ENCODE data around the gene AIG1.

The AIG1 gene

GRCh38 chr6:143193571-143194094 lies 132.9 kb downstream of the AIG1 start:
- Histone ChIP-seq H3K36me3 (replicated peaks) (no peaks in the 10 kb centered on the region), H3K4me3 (ENCODE audit: low read depth, low read length) (no peak overlapping the region), H3K27me3 (replicated peaks) (no peaks in the 10 kb centered on the region), H3K27ac (no peak overlapping the region)
- no peak for TF ChIP-seq CTCF (IDR thresholded peaks at IDR 0.05; ENCODE audit: low read depth, low read length, missing control alignments)
- DNase-seq: no peak
- in situ Hi-C loops (cut with HindIII; ENCODE audit: low pct_ligation_motif_present, low sequenced_read_pairs): no loop called here

- TF ChIP-seq CTCF (IDR thresholded peaks at IDR 0.05; ENCODE audit: low read depth, low read length, missing control alignments): no peak
- no peak overlapping the region for H3K27ac ChIP-seq
- no peak for DNase-seq
These were observed 133.5 kb downstream of the AIG1 start for GRCh38 chr6:143194095-143194589.

DNA sequence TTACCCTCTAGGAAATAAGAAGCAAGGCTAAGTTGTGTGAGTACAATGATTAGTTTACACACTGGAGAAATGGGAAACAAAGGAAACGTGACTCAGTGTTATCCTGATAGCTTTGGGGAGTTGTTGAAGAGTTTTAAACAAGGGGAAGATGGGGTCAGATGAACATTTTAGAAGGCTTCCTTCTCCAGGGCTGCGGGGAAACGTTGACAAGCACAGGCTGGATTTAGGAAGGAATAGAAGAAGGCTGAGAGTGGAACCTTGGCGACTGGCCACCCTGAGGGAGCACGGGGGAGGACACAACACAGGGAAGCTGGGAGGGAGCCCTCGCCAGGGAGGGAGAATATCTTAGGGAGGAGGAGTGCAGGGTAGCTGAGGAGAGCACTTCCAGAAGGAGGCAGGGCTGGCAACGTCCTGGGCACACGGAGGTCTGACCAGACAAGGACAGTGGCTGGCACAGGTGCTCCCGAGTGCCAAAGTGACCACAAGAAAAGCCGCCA lies 134.7 kb downstream of the AIG1 start:
- TF ChIP-seq CTCF (IDR thresholded peaks at IDR 0.05; ENCODE audit: low read depth, low read length, missing control alignments): no peak
- DNase-seq: no peak
- Histone ChIP-seq H3K27ac (no peak overlapping the region), H3K4me3 (ENCODE audit: low read depth, low read length) (no peak overlapping the region), H3K36me3 (replicated peaks) (no peaks in the 10 kb centered on the region), H3K27me3 (replicated peaks) (no peaks in the 10 kb centered on the region)
- in situ Hi-C loops (cut with HindIII; ENCODE audit: low pct_ligation_motif_present, low sequenced_read_pairs): no loop called here

More at GRCh38 chr6:143194095-143194589, 133.5 kb downstream of the AIG1 start:
- Histone ChIP-seq H3K27me3 (replicated peaks) (no peaks in the 10 kb centered on the region), H3K36me3 (replicated peaks) (no peaks in the 10 kb centered on the region), H3K4me3 (ENCODE audit: low read depth, low read length) (no peak overlapping the region)
- in situ Hi-C loops (cut with HindIII; ENCODE audit: low pct_ligation_motif_present, low sequenced_read_pairs): no loop called here

GRCh38 chr6:143196525-143197225 lies 136.0 kb downstream of the AIG1 start:
- in situ Hi-C loops (cut with HindIII; ENCODE audit: low pct_ligation_motif_present, low sequenced_read_pairs): no loop called here
- H3K27ac ChIP-seq: no peak overlapping the region
- peak; percentile 12 for DNase-seq

DNA sequence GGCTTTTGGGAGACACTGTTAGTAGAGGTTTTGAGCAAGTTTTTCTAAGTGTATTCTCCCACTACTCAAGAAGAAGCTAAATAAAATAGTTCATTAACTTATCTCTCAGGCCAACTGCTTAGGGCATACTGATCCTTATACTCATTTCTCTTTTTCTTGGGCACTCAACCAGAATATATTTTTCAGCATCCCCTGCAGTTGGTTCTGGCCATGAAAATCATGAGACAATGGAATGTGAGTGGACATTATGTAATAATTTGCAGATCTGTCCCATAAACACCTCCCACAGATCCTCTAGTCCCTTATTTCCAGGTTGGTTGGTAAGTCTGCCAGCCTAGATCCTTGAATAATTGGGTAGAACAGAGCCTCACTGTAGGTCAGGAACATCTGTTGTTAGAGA lies 136.7 kb downstream of the AIG1 start:
- Histone ChIP-seq H3K4me3 (ENCODE audit: low read depth, low read length) (no peak overlapping the region), H3K27me3 (replicated peaks) (no peaks in the 10 kb centered on the region), H3K27ac (no peak overlapping the region), H3K36me3 (replicated peaks) (no peaks in the 10 kb centered on the region)
- in situ Hi-C loops (cut with HindIII; ENCODE audit: low pct_ligation_motif_present, low sequenced_read_pairs): no loop called here
- DNase-seq: no peak
- TF ChIP-seq CTCF (IDR thresholded peaks at IDR 0.05; ENCODE audit: low read depth, low read length, missing control alignments): no peak

More at GRCh38 chr6:143196525-143197225, 136.0 kb downstream of the AIG1 start:
- H3K27me3 ChIP-seq (replicated peaks): no peaks in the 10 kb centered on the region
- TF ChIP-seq CTCF (IDR thresholded peaks at IDR 0.05; ENCODE audit: low read depth, low read length, missing control alignments): no peak
- H3K4me3 ChIP-seq (ENCODE audit: low read depth, low read length): no peak overlapping the region
- no peaks in the 10 kb centered on the region for H3K36me3 ChIP-seq (replicated peaks)

Data from brain microvascular endothelial cell (primary cell).